IPS-20b (cell line): ENCODE measurements around the gene KLHL1.

Source experiments
- H3K27ac ChIP-seq: one replicate; pipeline ENCODE4 v1.5.1; 2013; ENCODE audit warnings: low read length
- H3K27me3 ChIP-seq: 2 replicates; pipeline ENCODE4 v1.6.1; 2013; ENCODE audit warnings: mild to moderate bottlenecking, low read length, inconsistent platforms; ENCODE audit not compliant: insufficient read depth
- H3K36me3 ChIP-seq: 2 replicates; pipeline ENCODE4 v1.6.1; 2013; ENCODE audit warnings: low read depth, mild to moderate bottlenecking, inconsistent platforms, low read length, moderate library complexity; ENCODE audit not compliant: insufficient read depth
- H3K4me1 ChIP-seq: 2 replicates; pipeline ENCODE4 v1.6.1; 2013; ENCODE audit warnings: mild to moderate bottlenecking, control low read depth, inconsistent platforms, low read length, moderate library complexity; ENCODE audit not compliant: insufficient read depth
- H3K4me3 ChIP-seq: 2 replicates; pipeline ENCODE4 v1.5.1; 2013; ENCODE audit warnings: mild to moderate bottlenecking, low read length, inconsistent platforms
- H3K9ac ChIP-seq: 2 replicates; pipeline ENCODE4 v1.6.1; 2013; ENCODE audit warnings: low read depth, mild to moderate bottlenecking, inconsistent platforms, low read length, moderate library complexity
- H3K9me3 ChIP-seq: 2 replicates; pipeline ENCODE4 v1.6.1; 2013; ENCODE audit warnings: mild to moderate bottlenecking, low read depth, low read length, inconsistent platforms; ENCODE audit not compliant: insufficient read depth

KLHL1 gene

DNA sequence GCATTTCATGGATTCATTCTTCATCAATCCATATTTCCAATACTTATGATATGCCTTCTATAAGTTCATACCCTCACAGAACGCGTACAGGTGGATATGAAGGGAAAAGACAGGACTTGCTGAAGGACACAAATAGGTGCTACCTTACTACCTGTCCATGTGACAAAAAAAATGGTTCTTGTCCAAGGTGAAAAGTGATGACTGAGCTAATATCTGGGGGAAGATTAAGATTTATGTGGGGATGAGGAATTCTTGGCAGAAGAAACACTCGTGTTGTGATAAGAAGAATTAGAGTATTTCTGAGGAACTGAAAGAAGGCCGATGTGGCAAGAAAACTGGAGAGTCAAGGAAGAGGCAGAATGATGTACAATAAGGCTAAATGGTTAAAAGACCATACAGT is 357.0 kb downstream of the KLHL1 start:
- H3K27me3 ChIP-seq, result no peaks in the 10 kb centered on the region
- H3K4me3 ChIP-seq, result no peak overlapping the region
- H3K9me3 ChIP-seq, result no peaks in the 10 kb centered on the region
- no peaks in the 10 kb centered on the region for H3K36me3 ChIP-seq
- H3K27ac ChIP-seq, result no peak overlapping the region
- no peak overlapping the region for H3K9ac ChIP-seq
- H3K4me1 ChIP-seq, result no peaks in the 10 kb centered on the region; the same call in 1 of the 2 replicates

DNA sequence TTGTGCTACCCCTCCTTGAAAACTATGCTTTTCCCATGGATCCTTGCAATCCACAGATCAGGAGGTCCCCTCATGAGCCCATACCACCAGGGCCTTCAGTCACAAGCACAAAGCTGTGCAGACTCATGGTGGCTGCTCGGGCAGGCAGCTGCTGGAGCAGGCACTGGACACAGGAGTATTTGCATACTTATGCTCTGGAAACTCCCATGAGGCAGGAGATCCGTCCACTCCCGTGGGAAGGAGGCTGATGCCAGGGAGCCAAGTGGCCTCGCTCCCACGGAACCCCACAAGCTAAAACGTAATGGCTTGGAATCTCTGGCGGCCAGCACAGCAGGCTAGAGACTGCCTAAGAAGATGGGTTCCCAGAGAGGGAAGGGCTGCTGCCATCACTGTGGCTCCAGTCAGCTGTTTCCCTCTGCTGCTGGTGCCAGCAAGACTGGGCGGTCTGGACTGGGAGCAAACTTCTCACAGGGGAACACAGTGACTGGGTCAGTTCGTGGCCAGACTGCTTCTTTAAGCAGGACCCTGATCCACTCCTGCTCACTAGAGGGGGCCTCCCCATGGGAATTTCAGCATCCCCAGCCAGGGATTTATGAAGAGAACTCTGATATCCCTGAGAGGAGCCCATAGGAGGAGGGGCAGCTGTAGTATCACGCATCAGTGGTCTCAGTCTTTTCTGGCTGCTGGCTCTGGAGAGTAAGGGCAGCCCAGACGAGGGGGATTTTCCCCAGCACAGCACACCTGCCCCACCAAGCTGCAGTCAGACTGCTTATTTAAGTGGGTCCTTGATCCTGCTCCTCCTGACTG is 370.9 kb downstream of the KLHL1 start:
- no peaks in the 10 kb centered on the region for H3K36me3 ChIP-seq
- H3K9me3 ChIP-seq, result no peaks in the 10 kb centered on the region
- H3K4me1 ChIP-seq, result no peaks in the 10 kb centered on the region
- no peak overlapping the region for H3K27ac ChIP-seq
- no peak overlapping the region for H3K9ac ChIP-seq
- no peaks in the 10 kb centered on the region for H3K27me3 ChIP-seq
- no peak overlapping the region for H3K4me3 ChIP-seq

DNA sequence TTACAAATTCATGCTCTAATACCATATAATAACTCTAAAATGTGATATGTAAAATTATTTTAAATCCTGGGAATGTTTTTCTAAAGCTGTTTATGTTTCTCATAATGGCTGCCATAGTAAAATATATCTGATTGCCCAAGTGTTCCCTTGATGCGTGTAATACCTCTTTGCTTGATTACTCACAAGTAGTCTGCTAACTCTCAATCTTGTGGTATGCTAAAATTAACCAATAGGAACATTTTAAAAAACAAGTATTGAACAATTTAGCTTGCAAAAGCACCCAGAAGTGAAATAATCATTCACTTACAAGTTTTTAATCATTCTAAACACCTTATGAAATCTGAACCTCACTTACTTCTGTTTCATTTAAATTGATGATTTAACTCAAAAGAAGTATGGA is 386.6 kb downstream of the KLHL1 start:
- Histone ChIP-seq H3K36me3 (no peaks in the 10 kb centered on the region), H3K4me1 (no peaks in the 10 kb centered on the region), H3K27me3 (no peaks in the 10 kb centered on the region), H3K27ac (no peak overlapping the region), H3K9me3 (no peaks in the 10 kb centered on the region), H3K9ac (no peak overlapping the region), H3K4me3 (no peak overlapping the region)

DNA sequence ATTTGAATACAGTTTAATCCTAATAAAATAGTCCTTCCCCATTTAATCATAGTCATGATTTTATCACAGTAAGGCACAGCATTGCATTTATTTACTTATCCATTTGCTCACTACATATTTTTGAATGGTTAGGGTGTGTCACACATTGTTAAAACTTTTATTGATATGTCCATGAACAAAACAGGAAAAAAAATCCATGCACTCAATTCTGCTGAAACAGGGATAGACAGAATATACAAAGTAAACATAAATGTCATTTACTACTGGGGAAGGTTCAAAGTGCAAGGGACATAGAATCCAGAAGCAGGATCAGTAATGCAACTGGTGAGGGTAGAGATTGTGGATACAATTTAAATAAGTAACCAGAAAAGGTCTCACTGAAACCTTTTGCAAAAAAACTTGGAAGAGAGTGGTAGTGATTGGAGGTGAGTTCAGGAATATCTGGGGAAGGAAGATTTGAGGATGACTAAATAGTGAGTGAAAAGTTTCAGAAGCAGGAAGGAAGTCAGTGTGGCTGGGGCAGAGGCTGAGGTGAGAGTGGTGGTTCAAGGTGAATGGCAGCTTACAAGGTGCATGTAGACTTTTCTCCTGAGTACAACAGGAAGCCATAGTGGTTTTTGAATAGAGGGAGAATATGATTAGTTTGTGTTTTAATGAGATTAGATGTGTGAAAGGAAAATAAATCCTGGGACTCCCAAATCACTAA is 387.8 kb downstream of the KLHL1 start:
- Histone ChIP-seq H3K36me3 (no peaks in the 10 kb centered on the region), H3K4me1 (no peaks in the 10 kb centered on the region), H3K4me3 (no peak overlapping the region), H3K27me3 (no peaks in the 10 kb centered on the region), H3K9ac (no peak overlapping the region), H3K27ac (no peak overlapping the region), H3K9me3 (no peaks in the 10 kb centered on the region)

DNA sequence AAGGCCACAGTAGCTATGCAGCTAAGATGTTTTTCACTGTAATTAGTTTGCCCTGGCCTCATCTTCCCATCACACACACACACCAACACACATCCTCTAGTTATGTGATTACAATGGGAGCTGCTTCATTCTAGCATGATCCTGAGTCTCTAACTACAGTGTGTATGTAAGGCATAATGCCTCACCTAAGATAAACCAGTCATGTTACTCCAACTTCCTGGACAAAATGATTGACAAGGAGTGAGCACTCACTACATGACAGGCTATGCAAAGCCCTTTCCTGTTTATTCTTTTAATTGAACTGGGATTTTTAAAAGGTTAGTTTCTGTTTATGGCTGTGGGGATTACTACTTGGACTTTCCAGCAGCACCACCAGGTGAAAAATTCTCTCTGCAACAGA is 401.4 kb downstream of the KLHL1 start:
- Histone ChIP-seq H3K4me3 (no peak overlapping the region), H3K36me3 (no peaks in the 10 kb centered on the region), H3K27ac (no peak overlapping the region), H3K9me3 (no peaks in the 10 kb centered on the region), H3K9ac (no peak overlapping the region), H3K4me1 (no peaks in the 10 kb centered on the region), H3K27me3 (no peaks in the 10 kb centered on the region)

DNA sequence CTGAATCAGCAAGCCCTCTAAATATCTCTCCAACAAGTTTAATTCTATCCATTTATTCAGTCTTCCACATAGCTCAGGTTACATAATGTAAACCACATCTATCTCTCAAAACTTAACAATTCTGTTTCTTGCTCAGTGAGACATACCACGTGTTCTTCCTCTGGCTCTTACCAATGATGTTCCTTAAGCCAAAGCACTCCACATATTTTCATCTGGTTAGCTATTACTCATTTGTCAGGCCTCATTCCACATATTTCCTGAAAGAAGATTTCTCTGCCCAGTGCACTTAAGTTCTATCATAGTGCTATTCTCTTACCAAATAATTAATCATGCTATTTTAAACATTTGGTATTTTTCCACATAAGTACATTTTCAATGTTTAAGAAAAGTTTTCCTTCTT is 403.9 kb downstream of the KLHL1 start:
- H3K9ac ChIP-seq, result no peak overlapping the region

DNA sequence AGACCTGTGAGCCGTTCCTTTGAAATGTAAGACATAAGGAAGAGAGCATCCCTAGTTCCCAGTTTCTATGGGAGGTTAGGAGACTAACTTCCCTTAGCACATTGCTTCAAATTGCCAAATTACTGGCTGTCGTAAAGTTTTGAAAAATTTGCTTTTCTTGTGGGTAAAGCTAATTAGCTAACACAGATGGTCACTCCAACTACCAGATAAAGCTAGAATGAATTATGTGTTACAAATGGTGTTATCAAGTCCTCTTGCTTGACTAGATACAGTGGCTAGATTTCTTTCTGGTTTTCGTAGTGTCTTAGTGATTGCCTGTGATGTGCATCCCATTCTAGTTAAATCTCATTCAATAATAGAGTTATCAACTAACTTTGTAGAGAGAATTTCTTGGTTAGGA is 417.3 kb downstream of the KLHL1 start:
- Histone ChIP-seq H3K4me3 (no peak overlapping the region), H3K4me1 (no peaks in the 10 kb centered on the region; the same call in 1 of the 2 replicates), H3K9me3 (no peaks in the 10 kb centered on the region), H3K36me3 (no peaks in the 10 kb centered on the region), H3K9ac (no peak overlapping the region), H3K27me3 (no peaks in the 10 kb centered on the region), H3K27ac (no peak overlapping the region)

More for the DNA sequence above, 403.9 kb downstream of the KLHL1 start:
- H3K27ac ChIP-seq, result no peak overlapping the region
- H3K36me3 ChIP-seq, result no peaks in the 10 kb centered on the region
- H3K4me3 ChIP-seq, result no peak overlapping the region
- H3K4me1 ChIP-seq, result no peaks in the 10 kb centered on the region
- H3K9me3 ChIP-seq, result no peaks in the 10 kb centered on the region
- H3K27me3 ChIP-seq, result no peaks in the 10 kb centered on the region

DNA sequence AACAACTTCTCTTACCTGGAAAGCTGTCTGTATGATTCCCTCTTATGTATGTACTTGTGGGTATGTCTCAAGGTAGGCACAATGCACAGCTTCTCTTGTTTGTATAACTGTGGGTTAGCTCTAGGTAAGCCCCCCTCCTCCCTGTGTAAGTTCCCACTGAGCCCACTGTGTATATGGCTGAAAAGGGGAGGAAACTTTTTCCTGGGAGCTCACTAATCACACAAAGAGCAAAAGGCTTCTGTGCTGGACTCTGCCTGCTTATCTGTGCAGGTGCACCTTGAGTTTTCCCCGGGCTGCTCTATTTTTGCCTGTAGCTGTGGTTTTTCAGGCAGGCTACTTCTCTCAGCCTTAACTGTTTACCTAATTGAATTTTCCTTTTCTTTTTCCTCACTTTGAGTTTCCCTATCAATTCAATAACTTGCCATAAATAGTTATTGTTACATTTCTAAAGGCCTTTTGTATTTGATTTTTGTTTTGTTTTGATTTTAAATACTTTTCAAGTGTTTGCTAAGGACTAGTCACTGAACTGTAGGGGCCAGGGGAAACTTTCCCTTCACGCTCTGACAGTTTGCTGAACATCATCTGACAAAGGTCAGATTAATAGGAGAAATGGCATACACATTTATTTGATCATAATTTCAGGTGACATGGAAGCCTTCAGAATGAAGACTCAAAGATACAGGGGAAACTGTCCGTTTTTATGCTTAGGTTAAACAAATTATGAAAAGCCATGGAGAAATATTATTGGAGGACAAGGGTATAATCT is 424.1 kb downstream of the KLHL1 start:
- Histone ChIP-seq H3K9ac (no peak overlapping the region), H3K27me3 (no peaks in the 10 kb centered on the region), H3K36me3 (no peaks in the 10 kb centered on the region), H3K4me1 (peaks cover 5% of the 10 kb centered on the region), H3K9me3 (no peaks in the 10 kb centered on the region; the same call in 1 of the 2 replicates), H3K4me3 (no peak overlapping the region), H3K27ac (no peak overlapping the region)

DNA sequence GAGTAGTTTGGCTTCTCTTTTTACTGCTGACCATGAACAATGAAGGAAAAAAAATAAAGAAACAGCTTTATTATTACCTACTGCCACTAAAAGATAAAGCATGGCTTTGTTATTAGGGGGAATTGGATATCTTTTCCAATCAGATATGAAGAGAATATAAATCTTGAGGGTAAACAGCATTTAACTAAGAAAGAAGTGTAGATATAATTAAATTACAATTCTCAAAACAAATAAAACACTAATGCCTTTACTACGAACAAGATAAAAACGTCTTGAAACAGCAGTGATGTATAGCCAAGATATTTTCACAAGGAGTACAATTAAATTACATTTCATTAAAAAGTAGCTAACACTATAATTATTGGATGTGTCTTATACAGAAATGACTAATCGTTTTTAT is 426.5 kb downstream of the KLHL1 start:
- H3K4me3 ChIP-seq, result no peak overlapping the region
- H3K27me3 ChIP-seq, result no peaks in the 10 kb centered on the region
- no peak overlapping the region for H3K9ac ChIP-seq
- peaks cover 5% of the 10 kb centered on the region for H3K4me1 ChIP-seq
- no peaks in the 10 kb centered on the region for H3K36me3 ChIP-seq
- no peak overlapping the region for H3K27ac ChIP-seq
- no peaks in the 10 kb centered on the region; the same call in 1 of the 2 replicates for H3K9me3 ChIP-seq

DNA sequence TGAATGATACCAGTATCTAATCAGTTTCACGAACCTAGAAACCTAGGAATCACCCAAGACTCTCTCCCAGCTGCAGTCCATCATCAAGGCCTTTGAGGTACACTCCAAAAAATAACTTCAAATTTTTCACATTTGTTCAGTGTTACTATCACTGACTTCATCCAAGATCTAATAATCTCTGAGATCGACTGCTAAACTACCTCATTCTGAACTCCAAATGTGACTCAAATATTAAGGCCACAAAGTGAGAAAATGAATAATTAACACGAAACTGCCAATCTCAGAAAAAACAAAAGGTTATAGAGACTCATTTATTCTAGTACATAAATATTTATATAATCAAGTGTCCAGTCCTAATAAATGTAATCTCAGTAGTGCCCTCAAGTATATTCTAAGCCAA is 430.9 kb downstream of the KLHL1 start:
- Histone ChIP-seq H3K4me3 (no peak overlapping the region), H3K9ac (no peak overlapping the region), H3K27me3 (no peaks in the 10 kb centered on the region), H3K9me3 (no peaks in the 10 kb centered on the region; the same call in 1 of the 2 replicates), H3K4me1 (peaks cover 5% of the 10 kb centered on the region; the same call in 1 of the 2 replicates), H3K27ac (no peak overlapping the region), H3K36me3 (no peaks in the 10 kb centered on the region)

DNA sequence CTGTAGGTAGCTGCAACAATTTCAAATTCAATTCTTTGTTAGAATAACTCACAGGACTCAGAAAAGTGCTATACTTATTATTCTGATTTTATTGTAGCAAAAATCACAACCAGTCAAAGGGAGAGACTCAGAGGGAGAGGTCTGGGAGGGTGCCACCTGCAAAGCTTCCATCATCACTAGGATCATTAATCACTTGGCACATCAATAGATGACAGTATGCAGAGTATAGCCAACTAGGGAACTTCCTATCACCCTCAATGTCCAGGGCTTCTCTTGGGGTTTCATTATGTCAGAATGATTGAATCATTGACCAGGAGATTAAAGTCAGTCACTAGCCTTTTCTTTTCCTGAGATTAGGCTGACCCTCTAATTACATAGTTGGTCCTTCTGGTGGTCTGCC is 432.0 kb downstream of the KLHL1 start:
- Histone ChIP-seq H3K27me3 (no peaks in the 10 kb centered on the region), H3K27ac (no peak overlapping the region), H3K4me3 (no peak overlapping the region), H3K9me3 (no peaks in the 10 kb centered on the region; the same call in 1 of the 2 replicates), H3K36me3 (no peaks in the 10 kb centered on the region), H3K4me1 (peaks cover 5% of the 10 kb centered on the region; the same call in 1 of the 2 replicates), H3K9ac (no peak overlapping the region)
